Measurements from ENCODE around the gene CALML6.

CALML6 gene

DNA sequence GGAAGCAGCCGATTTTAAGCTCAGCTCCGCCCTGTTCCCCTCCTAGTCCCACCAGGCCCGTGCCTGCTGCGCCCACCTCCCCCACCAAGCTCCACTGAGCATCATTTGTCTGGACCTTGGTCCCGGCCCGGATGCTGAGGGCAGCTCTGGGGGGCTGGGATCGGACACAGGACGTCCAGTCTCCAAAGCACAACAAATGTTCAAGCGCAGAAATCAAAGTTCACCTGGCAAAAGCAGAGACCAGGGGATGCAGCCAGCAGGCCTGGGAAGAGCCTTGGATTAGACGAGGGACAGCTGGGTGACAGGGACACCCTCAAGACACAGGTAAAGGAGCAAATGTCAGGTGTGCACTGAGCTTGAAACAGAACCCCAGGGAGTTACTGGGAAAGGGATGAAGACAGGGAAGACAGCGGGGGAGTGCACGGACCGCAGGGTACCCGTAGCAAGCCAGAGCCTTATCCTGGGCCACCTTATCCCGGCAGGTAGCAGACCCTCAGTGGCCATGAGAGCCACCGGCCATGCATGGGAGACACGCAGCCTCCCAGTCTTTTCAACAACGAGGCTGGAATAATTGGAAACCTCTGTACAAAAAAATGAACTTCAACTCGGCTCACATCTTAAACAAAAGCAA is 26.3 kb downstream of the CALML6 start (continued):
- TF ChIP-seq, protein P1, sequence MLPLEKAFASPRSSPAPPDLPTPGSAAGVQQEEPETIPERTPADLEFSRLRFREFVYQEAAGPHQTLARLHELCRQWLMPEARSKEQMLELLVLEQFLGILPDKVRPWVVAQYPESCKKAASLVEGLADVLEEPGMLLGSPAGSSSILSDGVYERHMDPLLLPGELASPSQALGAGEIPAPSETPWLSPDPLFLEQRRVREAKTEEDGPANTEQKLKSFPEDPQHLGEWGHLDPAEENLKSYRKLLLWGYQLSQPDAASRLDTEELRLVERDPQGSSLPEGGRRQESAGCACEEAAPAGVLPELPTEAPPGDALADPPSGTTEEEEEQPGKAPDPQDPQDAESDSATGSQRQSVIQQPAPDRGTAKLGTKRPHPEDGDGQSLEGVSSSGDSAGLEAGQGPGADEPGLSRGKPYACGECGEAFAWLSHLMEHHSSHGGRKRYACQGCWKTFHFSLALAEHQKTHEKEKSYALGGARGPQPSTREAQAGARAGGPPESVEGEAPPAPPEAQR (tag by site-specific recombination; IDR thresholded peaks at IDR 0.05) = no peak
- no peak for TF ChIP-seq ZNF146 (tag by site-specific recombination; IDR thresholded peaks at IDR 0.05)
- no peak for TF ChIP-seq ZNF23 (tag by site-specific recombination; IDR thresholded peaks at IDR 0.05; ENCODE audit: borderline replicate concordance)
- TF ChIP-seq ZNF677 (tag by site-specific recombination; IDR thresholded peaks at IDR 0.05) = no peak
- TF ChIP-seq ZBTB20 (tag by site-specific recombination; IDR thresholded peaks at IDR 0.05) = no peak
- TF ChIP-seq SALL2 (tag by site-specific recombination; IDR thresholded peaks at IDR 0.05; ENCODE audit: borderline replicate concordance) = no peak

DNA sequence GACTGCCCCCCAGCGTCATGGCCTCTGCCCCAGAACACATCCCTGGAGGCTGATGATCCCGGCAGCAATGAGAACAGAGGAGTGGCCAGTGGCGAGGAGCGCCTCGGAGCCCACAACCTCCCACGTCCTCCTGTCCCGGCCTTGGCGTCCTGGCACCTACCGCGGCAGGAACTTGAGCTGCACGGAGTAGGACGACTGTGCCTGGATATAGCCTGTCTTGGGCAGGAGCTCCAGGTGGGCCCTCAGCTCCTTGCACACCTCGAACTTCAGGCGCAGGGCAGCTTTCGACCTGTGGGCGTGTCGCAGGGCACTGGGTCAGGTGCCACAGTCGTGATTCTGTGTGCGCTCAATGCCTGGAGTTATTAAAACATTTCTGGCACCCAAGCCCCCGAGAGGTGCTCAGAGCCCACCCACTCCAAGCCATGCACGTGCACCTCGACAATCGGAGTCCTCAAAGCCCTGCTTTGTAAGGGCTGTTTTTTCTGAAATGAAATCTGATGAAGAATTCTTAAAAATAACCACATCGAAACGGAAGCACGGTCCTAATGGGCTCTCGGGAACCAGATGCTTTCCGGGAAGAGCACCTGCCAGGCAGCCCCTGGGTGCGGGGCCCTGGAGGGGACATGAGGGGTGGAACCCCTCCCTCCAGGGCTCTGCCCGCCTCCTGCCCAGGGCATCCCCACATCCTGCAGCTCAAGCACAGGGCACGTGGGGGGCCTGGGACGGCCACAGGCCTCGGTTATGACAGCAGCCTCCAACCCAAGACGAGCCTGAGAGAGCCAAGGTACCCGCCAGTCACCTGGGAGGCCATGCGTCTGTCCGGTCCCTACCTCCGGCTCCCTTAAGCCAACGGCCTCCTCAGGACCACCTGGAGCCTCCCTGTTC is 27.1 kb downstream of the CALML6 start:
- no peak overlapping the region for H3K27ac ChIP-seq (ENCODE audit: extremely low read depth, low read depth, low read length)
- no peak overlapping the region for H3K4me3 ChIP-seq (ENCODE audit: low read depth, low read length)
- H3K4me1 ChIP-seq (ENCODE audit: control insufficient read depth, insufficient read depth, low read length) = no peaks in the 10 kb centered on the region
- TF ChIP-seq ZNF426 (tag by site-specific recombination; IDR thresholded peaks at IDR 0.05) = no peak
- TF ChIP-seq, protein P2, sequence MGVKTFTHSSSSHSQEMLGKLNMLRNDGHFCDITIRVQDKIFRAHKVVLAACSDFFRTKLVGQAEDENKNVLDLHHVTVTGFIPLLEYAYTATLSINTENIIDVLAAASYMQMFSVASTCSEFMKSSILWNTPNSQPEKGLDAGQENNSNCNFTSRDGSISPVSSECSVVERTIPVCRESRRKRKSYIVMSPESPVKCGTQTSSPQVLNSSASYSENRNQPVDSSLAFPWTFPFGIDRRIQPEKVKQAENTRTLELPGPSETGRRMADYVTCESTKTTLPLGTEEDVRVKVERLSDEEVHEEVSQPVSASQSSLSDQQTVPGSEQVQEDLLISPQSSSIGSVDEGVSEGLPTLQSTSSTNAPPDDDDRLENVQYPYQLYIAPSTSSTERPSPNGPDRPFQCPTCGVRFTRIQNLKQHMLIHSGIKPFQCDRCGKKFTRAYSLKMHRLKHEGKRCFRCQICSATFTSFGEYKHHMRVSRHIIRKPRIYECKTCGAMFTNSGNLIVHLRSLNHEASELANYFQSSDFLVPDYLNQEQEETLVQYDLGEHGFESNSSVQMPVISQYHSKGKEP (tag by site-specific recombination; IDR thresholded peaks at IDR 0.05) = no peak
- no peak for TF ChIP-seq ZNF843 (tag by site-specific recombination; IDR thresholded peaks at IDR 0.05)
- no peak for TF ChIP-seq ZNF626 (tag by site-specific recombination; IDR thresholded peaks at IDR 0.05)
- TF ChIP-seq, protein P3, sequence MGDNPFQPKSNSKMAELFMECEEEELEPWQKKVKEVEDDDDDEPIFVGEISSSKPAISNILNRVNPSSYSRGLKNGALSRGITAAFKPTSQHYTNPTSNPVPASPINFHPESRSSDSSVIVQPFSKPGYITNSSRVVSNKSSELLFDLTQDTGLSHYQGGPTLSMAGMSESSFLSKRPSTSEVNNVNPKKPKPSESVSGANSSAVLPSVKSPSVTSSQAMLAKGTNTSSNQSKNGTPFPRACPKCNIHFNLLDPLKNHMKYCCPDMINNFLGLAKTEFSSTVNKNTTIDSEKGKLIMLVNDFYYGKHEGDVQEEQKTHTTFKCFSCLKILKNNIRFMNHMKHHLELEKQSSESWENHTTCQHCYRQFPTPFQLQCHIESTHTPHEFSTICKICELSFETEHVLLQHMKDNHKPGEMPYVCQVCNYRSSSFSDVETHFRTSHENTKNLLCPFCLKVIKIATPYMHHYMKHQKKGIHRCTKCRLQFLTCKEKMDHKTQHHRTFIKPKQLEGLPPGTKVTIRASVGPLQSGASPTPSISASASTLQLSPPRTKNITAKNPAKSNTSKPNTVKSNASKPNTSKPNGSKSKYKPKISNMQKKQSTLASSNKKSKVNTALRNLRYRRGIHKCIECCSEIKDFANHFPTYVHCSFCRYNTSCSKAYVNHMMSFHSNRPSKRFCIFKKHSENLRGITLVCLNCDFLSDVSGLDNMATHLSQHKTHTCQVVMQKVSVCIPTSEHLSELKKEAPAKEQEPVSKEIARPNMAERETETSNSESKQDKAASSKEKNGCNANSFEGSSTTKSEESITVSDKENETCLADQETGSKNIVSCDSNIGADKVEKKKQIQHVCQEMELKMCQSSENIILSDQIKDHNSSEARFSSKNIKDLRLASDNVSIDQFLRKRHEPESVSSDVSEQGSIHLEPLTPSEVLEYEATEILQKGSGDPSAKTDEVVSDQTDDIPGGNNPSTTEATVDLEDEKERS (tag by site-specific recombination; IDR thresholded peaks at IDR 0.05) = no peak
- no peak for TF ChIP-seq ZNF350 (tag by site-specific recombination; IDR thresholded peaks at IDR 0.05)
- no peak for TF ChIP-seq ZNF555 (tag by site-specific recombination; conservative IDR thresholded peaks at IDR 0.05)
- ChIA-PET CTCF (interaction anchor here (0.6 to 4.8 kb wide), 4 partner anchors 13 to 585 kb away, joined by 3 to 52 read pairs (median 4); no protein-coding TSS in a partner anchor), POLR2A (no interaction called here)
- H3K9me3 ChIP-seq (ENCODE audit: control insufficient read depth, insufficient read depth, low read depth, low read length) = no peaks in the 10 kb centered on the region
- no peaks in the 10 kb centered on the region for H3K36me3 ChIP-seq (ENCODE audit: control insufficient read depth in 2 of 2, insufficient read depth in 1 of 2, low read length in 2 of 2)
